ENCODE data around the gene NOL6. TPM values are rescaled to one million over a fixed set of nuclear protein-coding genes. Genes with fewer than 3 reads are reported as not detected.
A peak's percentile ranks its signal among the peaks of the same experiment; 100 is the strongest.
"Not testable (repeated sequence)": the region's sequence is repeated elsewhere in the genome, so short reads cannot be mapped to it uniquely, and the experiment has no call there.

NOL6 gene
- total RNA-seq, 1 donor from 2014 or later, result 14.7 TPM

DNA sequence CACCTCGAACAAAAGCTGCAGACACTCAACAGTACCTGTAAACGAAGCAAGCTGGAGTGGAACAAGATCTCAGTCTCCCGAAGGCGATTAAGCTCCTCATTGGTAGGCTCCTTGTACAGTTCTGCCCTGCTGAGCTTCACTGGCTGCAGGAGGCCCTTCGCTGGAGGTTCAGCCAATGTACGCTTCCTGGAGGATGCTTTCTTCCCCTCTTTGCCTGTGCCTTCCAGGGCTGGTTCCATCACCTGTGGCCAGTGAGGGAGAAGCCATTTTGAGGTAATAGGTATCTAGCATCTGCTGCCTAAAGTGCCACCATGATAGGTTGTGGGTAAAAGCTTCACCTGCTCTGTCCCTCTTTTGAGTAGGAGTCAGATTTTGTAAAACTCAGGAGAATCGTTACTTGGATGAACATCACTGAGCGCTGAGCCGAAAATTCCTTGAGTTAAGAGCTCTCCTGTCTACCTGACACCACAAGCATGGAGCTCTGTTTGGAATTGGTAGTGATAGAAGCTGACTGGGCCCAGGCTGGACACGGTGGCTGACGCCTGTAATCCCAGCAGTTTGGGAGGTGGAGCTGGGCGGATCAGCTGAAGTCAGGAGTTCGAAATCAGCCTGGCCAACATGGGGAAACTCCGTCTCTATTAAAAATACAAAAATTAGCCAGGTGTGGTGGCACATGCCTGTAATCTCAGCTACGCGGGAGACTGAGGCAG, 1.4 kb downstream of the NOL6 start:
- DNase-seq (ENCODE audit: low read depth in 2 of 2), result no peak

DNA sequence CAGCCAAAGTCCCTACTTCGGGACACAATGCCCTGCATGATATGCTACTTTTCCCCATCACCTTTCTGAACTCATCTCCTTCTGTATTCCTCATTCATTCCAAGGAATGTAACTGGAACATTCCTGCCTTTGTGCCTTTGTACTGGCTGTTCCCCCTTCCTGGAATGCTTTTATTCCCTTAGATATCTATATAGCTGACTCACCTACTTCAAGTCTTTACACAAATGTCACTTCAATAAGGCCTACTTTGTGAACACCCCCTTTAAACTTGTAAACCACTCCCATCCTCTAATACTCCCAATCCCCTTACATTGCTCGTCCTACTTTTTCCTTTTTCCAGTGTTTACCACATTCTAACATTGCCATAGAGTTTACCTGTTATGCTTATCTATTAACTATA, 2.4 kb downstream of the NOL6 start:
- no peak for DNase-seq (ENCODE audit: low read depth in 2 of 2)

DNA sequence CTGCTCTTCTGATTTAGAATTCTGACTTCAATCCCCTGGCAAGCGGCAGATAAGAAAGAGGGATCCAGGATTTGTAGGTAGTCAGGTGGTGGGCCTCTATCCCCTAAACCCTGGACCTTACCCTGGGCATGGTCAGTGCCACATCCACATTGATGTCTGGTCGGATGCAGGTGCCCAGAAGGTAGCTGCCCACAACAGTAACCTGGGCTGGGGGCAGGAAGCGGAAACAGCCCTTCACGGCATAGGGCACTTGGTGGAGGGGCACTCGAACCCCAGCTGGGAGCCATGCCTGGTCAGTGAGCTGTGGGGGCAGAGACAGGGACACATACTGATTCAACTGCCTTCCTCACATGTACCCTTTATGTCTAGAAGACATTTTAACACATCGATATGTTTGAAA, 3.8 kb downstream of the NOL6 start:
- no peak for DNase-seq (ENCODE audit: low read depth in 2 of 2)

DNA sequence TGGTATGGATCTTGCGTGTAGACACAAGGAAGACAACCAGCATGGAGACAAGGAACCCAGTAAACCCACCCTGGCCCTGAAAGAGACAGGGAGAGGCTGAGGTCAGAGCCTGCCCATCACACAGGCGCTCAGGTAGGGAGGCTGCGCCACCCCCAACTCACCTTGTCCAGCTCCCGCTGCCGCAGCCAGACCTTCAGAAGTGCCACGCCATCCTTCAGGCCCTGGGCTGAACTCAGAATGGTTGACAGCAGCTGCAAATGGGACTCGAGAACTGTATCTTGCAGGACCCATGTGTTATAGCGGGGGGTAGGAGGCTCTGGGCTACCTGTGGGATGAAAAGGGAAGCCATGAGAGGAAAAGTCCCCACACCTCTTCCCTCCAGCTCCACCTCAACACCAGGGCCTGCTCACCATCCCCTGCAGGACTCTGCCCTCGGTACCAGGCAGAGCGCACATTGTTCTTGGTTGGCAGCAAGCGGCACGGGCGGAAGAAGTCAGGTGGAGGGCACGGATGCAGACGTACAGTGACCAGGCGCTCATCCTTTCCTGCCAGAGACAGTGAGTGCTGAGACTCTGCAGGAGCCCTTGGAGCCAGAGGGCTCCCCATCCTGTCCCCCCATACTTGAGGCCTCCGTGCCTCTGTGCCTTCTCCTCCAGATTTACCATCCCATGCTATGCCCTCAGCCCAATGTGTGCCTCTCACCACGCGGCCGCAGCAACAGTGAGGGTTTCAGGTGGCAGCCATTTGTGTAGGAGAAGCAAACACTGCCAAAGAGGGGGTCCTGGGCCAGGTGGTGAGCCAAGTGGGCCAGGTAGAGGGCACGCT, 4.7 kb downstream of the NOL6 start:
- DNase-seq (ENCODE audit: low read depth in 2 of 2), result no peak

DNA sequence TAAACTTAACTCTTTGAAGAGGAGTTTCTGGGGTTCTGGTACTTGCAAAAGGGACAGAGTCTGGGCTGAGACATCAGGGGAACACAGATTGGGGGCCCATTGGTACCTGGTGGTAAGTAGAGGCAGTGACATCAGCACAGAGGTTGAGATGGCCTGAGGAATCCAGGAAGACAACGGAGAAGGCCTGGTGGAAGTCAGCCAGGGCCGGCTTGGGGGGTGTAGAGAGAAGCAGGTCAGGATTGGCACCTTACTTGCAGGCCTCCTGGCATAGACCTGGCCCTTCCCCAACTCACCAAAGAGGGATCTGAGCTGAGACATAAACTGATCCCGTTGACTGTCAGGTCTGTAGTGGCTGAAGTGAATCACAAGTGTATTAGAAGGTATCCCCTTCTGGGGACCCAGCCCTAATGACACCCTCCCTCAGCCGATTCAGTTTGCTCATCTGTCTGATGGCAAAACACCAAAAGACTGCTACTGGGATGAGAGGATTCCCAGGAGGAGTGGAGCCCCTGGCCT, 5.5 kb downstream of the NOL6 start:
- no peak for DNase-seq (ENCODE audit: low read depth in 2 of 2)

DNA sequence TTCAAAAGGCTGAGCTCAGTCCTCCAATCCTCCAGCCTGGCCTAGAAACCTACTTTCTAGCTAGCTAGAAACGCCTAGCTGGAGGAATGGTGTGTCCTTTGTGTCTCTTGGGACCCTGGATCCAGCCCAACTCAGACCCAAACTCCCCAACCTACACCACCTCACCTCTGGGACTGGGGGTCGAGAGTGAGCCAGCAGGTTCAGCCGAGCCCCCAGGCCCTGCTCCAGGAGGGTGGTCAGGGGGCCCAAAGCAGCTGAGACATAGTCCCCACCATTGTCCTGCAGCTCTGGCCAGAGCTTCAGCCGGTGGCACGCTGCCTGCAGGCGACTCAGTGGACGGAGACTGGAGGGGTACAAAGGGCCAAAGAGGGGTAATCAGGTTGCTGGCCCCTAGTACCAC, 6.2 kb downstream of the NOL6 start:
- DNase-seq (ENCODE audit: low read depth in 2 of 2), result no peak

DNA sequence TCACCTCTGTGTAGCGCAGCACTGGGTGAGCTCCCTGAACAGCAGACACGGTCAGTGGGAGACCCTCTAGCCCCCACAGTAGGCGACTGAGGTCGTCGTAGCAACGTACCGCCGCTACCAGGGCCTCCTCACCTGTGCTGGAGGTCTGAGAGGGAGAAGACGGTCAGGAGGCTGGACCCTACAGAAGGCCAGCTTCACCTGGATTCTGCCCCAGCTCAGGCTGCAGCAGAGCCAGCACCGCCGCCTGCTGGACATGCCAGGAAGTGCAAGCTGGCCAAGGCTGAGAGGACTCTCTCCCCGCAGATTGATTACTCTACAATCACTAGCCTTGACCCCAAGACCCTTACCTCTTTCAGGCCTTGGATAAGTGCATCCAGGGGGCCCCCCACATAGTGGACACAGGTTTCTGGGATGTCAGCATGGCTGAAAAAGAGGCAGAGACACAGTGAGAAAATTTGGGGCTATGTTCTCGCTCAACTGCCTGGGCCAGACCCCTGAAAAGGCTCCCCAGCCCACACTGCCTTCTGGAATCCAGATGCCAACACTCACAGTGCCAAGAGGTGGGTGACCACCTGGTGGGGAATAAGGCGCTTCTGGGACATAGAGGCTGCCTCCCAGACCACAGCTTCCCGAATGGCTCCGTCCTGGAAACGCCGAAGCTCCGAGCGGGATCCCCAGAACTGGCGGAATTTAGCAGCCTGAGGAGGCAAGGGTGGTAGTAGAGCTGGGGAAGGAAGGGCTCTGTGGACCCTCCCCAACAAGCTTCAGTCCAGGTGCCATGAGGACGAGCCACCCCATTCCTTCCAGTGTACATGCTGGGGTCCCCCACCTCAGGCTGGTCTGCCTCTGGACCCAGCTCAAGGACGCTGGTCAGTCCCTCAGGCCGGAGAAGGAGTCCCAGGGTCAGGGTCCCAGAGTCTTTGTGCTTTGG, 6.9 kb downstream of the NOL6 start:
- peak; percentile 55 to 66 for DNase-seq (ENCODE audit: low read depth in 2 of 2)

DNA sequence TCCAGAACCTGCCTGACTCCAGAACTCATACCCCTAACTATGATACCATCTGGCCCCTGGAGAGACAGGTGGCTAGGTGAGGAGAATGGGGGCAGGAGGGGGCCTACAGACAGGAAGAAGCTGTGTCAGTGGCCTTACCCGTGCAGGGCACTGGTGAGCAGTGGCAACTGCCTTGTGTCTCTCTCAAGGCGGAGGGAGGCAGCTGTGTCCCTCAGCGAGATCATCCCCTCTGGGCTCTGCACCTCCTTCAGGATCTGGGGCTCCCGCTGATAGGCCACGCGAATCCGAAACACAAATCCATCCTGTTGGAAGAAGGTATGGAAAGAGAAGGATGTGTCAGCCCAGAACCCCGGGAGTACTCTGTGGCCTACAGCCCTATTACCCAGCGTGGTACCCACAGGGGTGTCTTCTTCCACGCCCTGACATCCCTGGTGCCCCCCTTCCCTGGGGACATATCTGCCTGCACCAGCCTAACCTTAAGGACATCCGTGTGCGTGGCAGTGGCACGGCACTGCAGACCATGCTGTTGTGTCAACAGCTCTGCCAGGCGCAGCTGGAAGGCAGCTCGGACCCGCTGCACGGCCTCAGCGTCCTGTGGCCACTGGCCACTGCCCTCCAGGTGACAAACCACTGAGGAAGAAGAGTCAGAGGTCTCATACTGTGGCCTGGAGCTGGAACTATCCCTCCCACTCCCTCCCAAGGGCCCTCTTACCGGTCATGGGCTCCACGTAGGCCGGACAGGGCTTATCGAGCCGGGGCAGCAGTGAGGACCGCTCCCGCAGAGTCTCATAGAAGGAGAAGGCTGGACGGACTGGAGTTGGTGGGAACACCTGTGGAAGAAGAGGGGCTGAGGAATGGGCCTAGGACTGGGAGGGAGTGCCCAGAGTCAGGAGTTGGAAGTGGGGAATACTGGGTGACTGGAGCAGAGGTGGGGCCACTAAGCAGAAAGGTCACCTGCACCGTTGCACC, 7.8 kb downstream of the NOL6 start:
- DNase-seq (ENCODE audit: low read depth in 2 of 2), result no peak

DNA sequence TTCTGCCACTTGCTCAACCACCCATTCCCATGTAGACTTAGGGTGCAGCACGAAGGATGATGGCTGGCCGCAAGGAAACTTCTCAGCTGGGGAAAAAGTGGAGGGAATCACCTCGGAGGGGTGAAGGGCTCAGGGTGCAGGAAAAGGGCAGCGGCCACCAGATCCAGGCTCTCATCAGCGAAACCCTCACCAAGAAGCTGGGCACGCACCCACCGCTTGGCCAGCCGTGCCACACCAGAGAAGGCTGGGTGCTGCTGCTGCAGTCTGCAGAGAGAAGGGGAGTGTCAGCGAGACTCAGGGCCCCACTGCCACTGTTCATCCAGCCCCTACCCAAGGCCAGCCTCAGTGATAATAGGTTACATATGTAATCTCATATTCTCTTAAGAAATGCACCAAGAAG, 8.6 kb downstream of the NOL6 start:
- no peak for DNase-seq (ENCODE audit: low read depth in 2 of 2)

DNA sequence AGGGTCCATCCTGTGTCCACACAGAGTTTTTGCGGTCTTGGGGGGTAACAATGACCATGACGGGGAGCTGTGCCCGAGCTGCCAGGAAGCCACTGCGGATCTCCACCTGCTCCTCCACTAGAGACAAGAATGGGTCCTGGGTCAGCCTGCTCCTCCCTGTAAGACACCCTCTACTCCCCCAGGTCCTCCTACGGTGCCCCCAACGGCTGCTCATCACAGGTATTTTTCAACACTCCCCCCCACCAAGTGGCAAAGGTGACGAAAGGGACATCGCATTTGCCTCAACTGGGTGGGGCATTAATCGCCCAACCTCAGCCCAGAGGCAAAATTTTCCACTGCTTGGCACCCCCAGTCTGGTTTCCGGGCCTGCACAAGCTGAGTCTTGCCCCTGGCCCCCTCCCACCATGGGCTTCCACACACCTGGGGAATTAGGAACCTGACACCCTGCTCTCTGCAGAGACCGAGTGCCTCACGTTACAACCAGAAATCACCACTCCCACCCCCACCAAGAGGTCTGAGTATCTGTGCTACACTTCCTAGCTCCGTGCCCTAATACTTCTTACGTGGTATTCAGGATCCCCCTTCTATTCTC, 9.6 kb downstream of the NOL6 start:
- DNase-seq (ENCODE audit: low read depth in 2 of 2), result no peak

DNA sequence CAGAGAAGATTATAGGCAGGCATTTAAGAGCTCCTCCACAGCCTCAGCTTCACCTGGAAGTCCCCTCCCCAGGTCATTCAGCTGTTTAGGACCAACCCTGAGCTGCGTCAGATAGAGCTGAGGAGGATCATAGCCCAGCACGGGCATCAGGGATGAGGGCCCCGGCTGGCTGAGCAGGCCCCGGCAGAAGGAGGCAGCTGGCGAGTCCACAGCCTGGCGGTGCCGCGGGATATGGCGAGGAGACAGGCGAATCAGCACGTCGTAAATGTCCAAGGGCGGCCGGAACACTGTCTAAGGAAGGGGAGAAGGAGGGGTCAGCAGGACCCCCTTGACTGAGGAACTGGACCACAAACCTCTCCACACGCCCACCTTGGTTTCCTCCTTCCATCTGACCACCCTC, 10.6 kb downstream of the NOL6 start:
- DNase-seq (ENCODE audit: low read depth in 2 of 2), result no peak

DNA sequence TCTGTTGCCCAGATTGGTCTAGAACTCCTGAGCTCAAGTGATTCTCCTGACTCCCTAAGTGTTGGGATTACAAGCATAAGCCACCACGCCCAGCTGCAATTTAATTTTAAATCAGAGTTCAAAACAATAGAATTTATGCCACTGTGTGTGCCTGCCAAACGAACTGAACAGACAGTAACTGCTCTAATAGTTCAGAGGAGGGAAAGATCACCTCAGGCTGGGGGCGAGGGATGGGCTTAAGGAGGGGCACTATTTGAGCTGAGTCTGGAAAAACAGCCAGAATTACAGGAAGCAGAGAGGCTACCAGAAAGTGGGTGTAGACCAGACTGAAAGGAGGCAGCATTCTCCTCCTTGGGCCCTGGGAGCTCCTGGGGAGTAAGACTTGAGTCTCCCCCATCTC, 12.2 kb downstream of the NOL6 start:
- no peak for DNase-seq (ENCODE audit: low read depth in 2 of 2)

DNA sequence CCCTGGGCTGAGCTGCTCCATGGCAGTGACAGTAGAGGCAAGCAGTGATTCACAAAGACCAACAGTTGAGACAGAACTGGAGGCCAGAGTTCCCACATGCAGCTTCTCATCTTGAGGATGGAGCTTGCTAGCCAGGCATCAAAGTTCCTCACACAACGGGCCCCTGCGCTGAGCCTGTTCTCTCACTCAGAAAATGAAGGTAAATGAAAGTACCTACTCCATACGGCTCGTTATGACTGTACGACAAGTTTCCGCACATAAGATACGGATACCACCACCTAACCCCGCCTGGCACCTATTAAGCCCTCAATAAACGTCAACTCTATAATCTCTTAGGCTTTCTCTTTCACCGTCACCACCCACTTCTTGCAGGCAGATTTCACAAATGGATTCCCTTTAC, 12.9 kb downstream of the NOL6 start:
- no peak for DNase-seq (ENCODE audit: low read depth in 2 of 2)

DNA sequence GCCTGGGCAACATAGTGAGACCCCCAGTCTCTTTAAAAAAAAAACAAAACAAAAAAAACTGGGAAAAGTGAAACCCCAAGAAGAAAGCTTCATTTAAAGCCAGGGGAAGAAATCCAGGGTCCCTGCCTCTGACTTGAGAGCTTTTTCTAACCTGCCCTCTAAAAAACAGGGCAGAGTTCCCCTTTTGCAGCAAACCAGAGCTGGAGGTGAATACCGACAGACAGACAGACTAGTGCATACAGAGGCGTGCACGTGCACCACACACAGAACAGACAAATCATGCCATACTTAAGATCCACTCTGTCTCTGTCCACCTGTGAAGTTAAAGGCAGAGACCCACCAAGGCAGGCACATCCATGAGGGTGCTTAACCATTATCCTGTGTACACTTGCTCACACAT, 14.6 kb downstream of the NOL6 start:
- DNase-seq (ENCODE audit: low read depth in 2 of 2), result no peak

DNA sequence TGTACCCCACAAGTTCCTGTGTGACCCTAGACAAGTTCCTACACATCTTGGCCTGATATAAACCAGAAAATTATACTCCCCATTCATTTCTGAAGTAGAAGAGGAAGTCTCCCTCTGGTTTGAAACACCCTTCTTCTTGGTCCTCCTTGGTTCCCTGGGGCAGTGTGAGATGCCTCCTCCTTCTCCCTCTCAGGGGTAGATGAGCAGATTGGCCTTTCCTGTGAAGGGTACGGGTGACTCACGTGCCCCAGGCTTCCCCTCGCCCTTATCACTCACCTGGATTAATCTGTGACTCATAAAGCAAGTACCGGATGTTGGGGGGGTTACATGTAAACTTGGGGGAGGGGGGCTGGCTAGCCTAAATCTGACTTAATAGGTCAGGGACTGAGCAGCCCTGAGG, 15.3 kb downstream of the NOL6 start:
- DNase-seq (ENCODE audit: low read depth in 2 of 2), result peak; percentile 37 to 44

DNA sequence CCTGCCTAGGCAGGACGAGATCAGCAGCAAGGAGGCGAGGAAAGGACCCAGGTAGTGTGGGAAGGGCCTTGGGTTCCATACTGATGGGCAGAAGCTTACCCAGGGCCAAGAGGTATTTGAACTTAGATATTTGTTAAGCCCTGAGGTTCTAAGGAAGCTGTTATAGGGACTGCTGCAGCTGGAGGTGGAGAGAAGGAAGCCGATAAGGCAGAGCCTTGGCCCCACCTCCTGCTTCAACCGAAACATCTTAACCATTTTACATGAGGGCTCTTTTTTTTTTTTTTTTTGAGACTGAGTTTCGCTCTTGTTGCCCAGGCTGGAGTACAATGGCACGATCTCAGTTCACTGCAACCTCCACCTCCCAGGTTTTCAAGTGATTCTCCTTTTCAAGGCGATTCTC, 17.8 kb downstream of the NOL6 start:
- DNase-seq (ENCODE audit: low read depth in 2 of 2), result no peak

DNA sequence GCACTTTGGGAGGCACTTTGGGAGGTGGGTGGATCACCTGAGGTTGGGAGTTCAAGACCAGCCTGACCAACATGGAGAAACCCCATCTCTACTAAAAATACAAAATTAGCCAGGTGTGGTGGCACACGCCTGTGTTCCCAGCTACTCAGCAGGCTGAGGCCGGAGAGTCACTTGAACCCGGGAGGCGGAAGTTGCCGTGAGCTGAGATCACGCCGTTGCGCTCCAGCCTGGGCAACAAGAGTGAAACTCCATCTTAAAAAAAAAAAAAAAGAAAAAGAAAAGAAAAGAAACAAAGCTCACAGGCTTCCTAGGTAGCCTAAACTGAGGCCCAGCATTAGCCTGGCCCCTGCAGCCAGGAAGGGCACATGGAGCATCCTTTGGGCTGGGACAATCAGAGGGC, 18.3 kb downstream of the NOL6 start:
- not testable (repeated sequence) for DNase-seq (ENCODE audit: low read depth in 2 of 2)

DNA sequence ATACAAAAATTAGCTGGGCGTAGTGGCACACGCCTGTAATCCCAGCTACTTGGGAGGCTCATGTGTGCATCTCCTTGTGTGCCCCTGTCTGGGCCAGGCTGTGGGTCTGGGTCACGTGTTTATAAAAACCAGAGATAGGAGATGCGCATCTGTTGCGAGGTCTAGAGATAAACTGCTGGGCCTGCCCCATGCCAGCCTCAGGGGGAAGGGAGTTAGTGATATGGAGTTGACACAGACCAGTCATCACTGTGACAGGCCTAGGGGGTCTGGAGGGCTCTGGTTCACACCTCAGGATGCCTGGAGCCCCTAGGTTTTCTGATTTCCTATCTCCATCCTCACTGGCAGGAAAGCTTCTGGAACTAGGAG, 19.1 kb downstream of the NOL6 start:
- not testable (repeated sequence) for DNase-seq (ENCODE audit: low read depth in 2 of 2)

DNA sequence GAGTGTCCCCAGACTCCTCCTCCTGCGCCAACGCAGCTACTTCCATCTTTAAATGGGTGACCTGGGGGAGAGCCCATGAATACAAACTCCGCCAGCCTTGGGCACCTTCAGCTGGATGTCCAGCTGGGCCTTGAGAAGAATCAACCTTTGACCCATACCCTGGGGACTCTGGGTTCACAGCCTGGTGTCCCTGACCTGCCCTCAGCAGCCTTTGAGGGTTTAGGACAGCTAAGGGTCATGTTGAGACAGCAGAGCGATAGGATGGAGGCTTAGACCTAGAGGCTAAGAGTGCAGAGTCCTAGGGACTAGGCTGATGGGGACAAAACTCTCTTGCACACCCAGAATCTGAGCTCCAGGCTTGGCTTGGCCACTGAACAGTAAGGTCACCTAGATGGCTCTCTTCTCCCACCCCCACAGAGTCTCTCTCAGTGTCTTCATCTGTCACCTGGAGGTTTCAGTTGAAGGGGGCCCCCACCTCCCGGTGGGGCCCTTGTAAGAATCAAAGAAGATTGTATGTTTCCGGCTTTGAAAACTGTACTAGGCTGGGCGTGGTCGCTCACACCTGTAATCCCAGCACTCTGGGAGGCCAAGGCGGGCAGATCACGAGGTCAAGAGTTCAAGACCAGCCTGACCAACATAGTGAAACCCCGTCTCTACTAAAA, 19.6 kb downstream of the NOL6 start:
- no peak for DNase-seq (ENCODE audit: low read depth in 2 of 2)
